ENCODE data around the gene APEH.

The APEH gene

DNA sequence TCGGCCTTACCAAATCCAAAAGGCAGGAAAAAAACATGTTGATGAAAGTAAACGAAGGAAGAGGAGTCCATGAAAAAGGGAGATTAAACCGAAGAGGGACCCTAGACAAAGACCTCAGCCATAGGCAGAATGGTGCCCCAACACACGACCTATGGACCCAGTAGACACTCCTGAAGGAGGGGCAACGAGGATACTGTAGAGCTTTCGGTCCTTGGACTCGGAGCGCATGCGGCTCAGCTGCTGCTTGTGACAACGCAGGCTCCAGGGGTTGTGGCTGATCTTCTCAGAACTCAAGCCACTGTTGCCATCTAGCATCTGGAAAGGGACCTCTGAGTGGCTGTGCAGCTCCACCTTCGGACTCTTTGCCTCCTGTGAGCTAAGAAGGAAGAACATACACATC, 58.4 kb downstream of the APEH start:
- Histone ChIP-seq H3K27me3 (ENCODE audit: insufficient read depth, low read depth, severe bottlenecking) (no peaks in the 10 kb centered on the region), H3K9me3 (ENCODE audit: severe bottlenecking) (no peaks in the 10 kb centered on the region), H3K36me3 (peaks cover 72% of the 10 kb centered on the region), H3K4me3 (ENCODE audit: low read depth, low read length) (no peak overlapping the region), H3K27ac (no peak overlapping the region)
- TF ChIP-seq, protein P1, sequence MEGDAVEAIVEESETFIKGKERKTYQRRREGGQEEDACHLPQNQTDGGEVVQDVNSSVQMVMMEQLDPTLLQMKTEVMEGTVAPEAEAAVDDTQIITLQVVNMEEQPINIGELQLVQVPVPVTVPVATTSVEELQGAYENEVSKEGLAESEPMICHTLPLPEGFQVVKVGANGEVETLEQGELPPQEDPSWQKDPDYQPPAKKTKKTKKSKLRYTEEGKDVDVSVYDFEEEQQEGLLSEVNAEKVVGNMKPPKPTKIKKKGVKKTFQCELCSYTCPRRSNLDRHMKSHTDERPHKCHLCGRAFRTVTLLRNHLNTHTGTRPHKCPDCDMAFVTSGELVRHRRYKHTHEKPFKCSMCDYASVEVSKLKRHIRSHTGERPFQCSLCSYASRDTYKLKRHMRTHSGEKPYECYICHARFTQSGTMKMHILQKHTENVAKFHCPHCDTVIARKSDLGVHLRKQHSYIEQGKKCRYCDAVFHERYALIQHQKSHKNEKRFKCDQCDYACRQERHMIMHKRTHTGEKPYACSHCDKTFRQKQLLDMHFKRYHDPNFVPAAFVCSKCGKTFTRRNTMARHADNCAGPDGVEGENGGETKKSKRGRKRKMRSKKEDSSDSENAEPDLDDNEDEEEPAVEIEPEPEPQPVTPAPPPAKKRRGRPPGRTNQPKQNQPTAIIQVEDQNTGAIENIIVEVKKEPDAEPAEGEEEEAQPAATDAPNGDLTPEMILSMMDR (IDR thresholded peaks at IDR 0.05; ENCODE audit: low read depth, low read length), result no peak
- DNase-seq, result no peak

DNA sequence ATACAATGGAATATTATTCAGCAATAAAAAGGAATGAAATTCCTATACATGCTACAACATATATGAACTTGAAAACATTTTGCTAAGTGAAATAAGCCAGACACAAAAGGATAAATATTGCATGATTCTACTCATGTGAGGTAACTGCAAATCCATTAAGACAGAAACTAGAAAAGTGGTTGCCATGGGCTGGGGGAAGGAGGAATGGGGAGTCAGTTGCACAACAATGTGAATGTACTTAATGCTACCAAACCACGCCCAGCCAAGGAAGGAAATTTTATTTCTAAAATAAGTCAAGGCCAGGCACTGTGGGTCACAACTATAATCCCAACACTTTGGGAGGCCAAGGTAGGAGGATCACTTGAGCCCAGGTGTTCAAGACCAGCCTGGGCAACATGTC, 59.4 kb downstream of the APEH start:
- H3K27ac ChIP-seq, result no peak overlapping the region
- no peak for DNase-seq
- TF ChIP-seq, protein P1 (IDR thresholded peaks at IDR 0.05; ENCODE audit: low read depth, low read length), result no peak
- no peaks in the 10 kb centered on the region for H3K27me3 ChIP-seq (ENCODE audit: insufficient read depth, low read depth, severe bottlenecking)
- no peak overlapping the region for H3K4me3 ChIP-seq (ENCODE audit: low read depth, low read length)
- no peaks in the 10 kb centered on the region for H3K9me3 ChIP-seq (ENCODE audit: severe bottlenecking)
- peaks cover 78% of the 10 kb centered on the region for H3K36me3 ChIP-seq
